Calu3 (cell line): ENCODE results near the gene NNAT. TPM values are rescaled to one million over a fixed set of nuclear protein-coding genes. Genes with fewer than 3 reads are reported as not detected.

Experiments
- BruUV-seq: library from RNA; stranded (reverse); fragments of 400-500 nt; replicated peaks from 2 replicates; lab custom pipeline; 2021; lab: Mats Ljungman, UMichigan
- CTCF ChIA-PET: fragments of 300-600 bp; sonication (Branson Sonifier 250); formaldehyde crosslinking; loops from one replicate; lab custom pipeline; 2022; ENCODE audit warnings: antibody characterized with exemption; lab: Charles Lee
- DNase-seq: peaks from one replicate; pipeline ENCODE4 v3.0.0; 2022
- H3K27ac Mint-ChIP-seq: one replicate; pipeline ENCODE4 v1.8.0; 2022; ENCODE audit warnings: mixed read lengths; ENCODE audit not compliant: unreplicated experiment
- H3K27me3 Mint-ChIP-seq: one replicate; pipeline ENCODE4 v1.8.0; 2022; ENCODE audit warnings: mixed read lengths; ENCODE audit not compliant: unreplicated experiment
- H3K36me3 Mint-ChIP-seq: one replicate; pipeline ENCODE4 v1.8.0; 2022; ENCODE audit warnings: mild to moderate bottlenecking, moderate library complexity, mixed read lengths; ENCODE audit not compliant: insufficient read depth, unreplicated experiment
- H3K4me1 Mint-ChIP-seq: one replicate; pipeline ENCODE4 v1.8.0; 2022; ENCODE audit warnings: mild to moderate bottlenecking, low read depth, mixed read lengths; ENCODE audit not compliant: unreplicated experiment
- H3K4me3 Mint-ChIP-seq: one replicate; pipeline ENCODE4 v1.8.0; 2022; ENCODE audit warnings: mild to moderate bottlenecking, low read depth, moderate library complexity, mixed read lengths; ENCODE audit not compliant: unreplicated experiment
- H3K9me3 Mint-ChIP-seq: one replicate; pipeline ENCODE4 v1.8.0; 2022; ENCODE audit warnings: low read depth, mixed read lengths; ENCODE audit not compliant: unreplicated experiment
- CTCF ChIP-seq: fragments of 200-600 bp; IDR thresholded peaks from one replicate; pipeline ENCODE4 v1.8.0; 2022; ENCODE audit warnings: antibody characterized with exemption; ENCODE audit not compliant: unreplicated experiment
- intact Hi-C: fragments of 100-400 bp; cut with micrococcal nuclease; formaldehyde crosslinking; loops from one replicate; pipeline ENCODE4 v1.10.0; 2022; ENCODE audit not compliant: unreplicated experiment
- total RNA-seq: library from RNA; stranded (reverse); gene quantifications from 2 replicates; pipeline ENCODE4 v1.2.3, GENCODE V29; 2022

Gene NNAT
- total RNA-seq, 1 experiment from 2014 or later = not detected

GRCh38 chr20:37560629-37561028 lies 39.6 kb downstream of the NNAT start:
- DNase-seq = no peak
- CTCF ChIA-PET = no interaction called here
- Mint-ChIP-seq H3K27ac (no peak overlapping the region), H3K4me3 (no peak overlapping the region), H3K36me3 (no peaks in the 10 kb centered on the region), H3K4me1 (no peaks in the 10 kb centered on the region), H3K9me3 (no peaks in the 10 kb centered on the region), H3K27me3 (peaks cover 95% of the 10 kb centered on the region)
- intact Hi-C loops = loop anchor here (5.0 kb wide), 1 partner anchor 662 kb away; no protein-coding TSS in a partner anchor
- TF ChIP-seq CTCF = no peak
- no TSS peak for BruUV-seq

GRCh38 chr20:37562695-37563480 lies 41.8 kb downstream of the NNAT start:
- CTCF ChIA-PET = interaction anchor here (0.6 to 2.0 kb wide), 2 partner anchors 430 to 486 kb away, joined by 5 to 11 read pairs; no protein-coding TSS in a partner anchor

GRCh38 chr20:37564016-37564387 lies 43.0 kb downstream of the NNAT start:
- CTCF ChIA-PET = interaction anchor here (0.7 to 2.0 kb wide), 5 partner anchors 10 to 657 kb away, joined by 3 to 11 read pairs (median 3); no protein-coding TSS in a partner anchor
- no TSS peak for BruUV-seq
- Mint-ChIP-seq H3K27ac (no peak overlapping the region), H3K4me1 (peaks cover 7% of the 10 kb centered on the region), H3K36me3 (no peaks in the 10 kb centered on the region), H3K9me3 (no peaks in the 10 kb centered on the region), H3K4me3 (peak overlapping the region; percentile 14), H3K27me3 (peaks cover 99% of the 10 kb centered on the region)
- no peak for DNase-seq
- TF ChIP-seq CTCF = no peak
- intact Hi-C loops = loop anchor here (5.0 kb wide), 1 partner anchor 658 kb away; no protein-coding TSS in a partner anchor

More at GRCh38 chr20:37562695-37563480, 41.8 kb downstream of the NNAT start:
- Mint-ChIP-seq H3K4me1 (peaks cover 6% of the 10 kb centered on the region), H3K4me3 (no peak overlapping the region), H3K9me3 (no peaks in the 10 kb centered on the region), H3K36me3 (no peaks in the 10 kb centered on the region), H3K27me3 (peaks cover 99% of the 10 kb centered on the region), H3K27ac (no peak overlapping the region)
- no peak for DNase-seq
- no TSS peak for BruUV-seq
- intact Hi-C loops = loop anchor here (5.0 kb wide), 1 partner anchor 659 kb away; no protein-coding TSS in a partner anchor
- no peak for TF ChIP-seq CTCF

GRCh38 chr20:37564388-37565133 lies 43.5 kb downstream of the NNAT start:
- CTCF ChIA-PET = interaction anchor here (0.7 to 2.0 kb wide), 5 partner anchors 10 to 657 kb away, joined by 3 to 11 read pairs (median 3); no protein-coding TSS in a partner anchor
- Mint-ChIP-seq H3K4me1 (peaks cover 7% of the 10 kb centered on the region), H3K27ac (no peak overlapping the region), H3K4me3 (peak overlapping the region; percentile 14), H3K36me3 (no peaks in the 10 kb centered on the region), H3K9me3 (no peaks in the 10 kb centered on the region), H3K27me3 (peaks cover 100% of the 10 kb centered on the region)
- intact Hi-C loops = loop anchor here (5.0 kb wide), 2 partner anchors 428 to 658 kb away; no protein-coding TSS in a partner anchor
- TF ChIP-seq CTCF = peak; percentile 98
- DNase-seq = peak; percentile 84
- BruUV-seq = no TSS peak
